ENCODE data around the gene ACAT2. TPM values are rescaled to one million over a fixed set of nuclear protein-coding genes. Genes with fewer than 3 reads are reported as not detected.
"Not testable (repeated sequence)": the region's sequence is repeated elsewhere in the genome, so short reads cannot be mapped to it uniquely, and the experiment has no call there.

ACAT2 gene
- total RNA-seq, 1 donor from 2014 or later, result 11.3 TPM

GRCh38 chr6:159807150-159807858 is 45.5 kb downstream of the ACAT2 start:
- Histone ChIP-seq H3K27ac (no peak overlapping the region), H3K27me3 (no peaks in the 10 kb centered on the region), H3K36me3 (no peaks in the 10 kb centered on the region), H3K4me1 (no peaks in the 10 kb centered on the region), H3K4me3 (no peak overlapping the region), H3K9me3 (no peaks in the 10 kb centered on the region)
- intact Hi-C loops (cut with DNase I), result no loop called here
- TF ChIP-seq, protein P1, sequence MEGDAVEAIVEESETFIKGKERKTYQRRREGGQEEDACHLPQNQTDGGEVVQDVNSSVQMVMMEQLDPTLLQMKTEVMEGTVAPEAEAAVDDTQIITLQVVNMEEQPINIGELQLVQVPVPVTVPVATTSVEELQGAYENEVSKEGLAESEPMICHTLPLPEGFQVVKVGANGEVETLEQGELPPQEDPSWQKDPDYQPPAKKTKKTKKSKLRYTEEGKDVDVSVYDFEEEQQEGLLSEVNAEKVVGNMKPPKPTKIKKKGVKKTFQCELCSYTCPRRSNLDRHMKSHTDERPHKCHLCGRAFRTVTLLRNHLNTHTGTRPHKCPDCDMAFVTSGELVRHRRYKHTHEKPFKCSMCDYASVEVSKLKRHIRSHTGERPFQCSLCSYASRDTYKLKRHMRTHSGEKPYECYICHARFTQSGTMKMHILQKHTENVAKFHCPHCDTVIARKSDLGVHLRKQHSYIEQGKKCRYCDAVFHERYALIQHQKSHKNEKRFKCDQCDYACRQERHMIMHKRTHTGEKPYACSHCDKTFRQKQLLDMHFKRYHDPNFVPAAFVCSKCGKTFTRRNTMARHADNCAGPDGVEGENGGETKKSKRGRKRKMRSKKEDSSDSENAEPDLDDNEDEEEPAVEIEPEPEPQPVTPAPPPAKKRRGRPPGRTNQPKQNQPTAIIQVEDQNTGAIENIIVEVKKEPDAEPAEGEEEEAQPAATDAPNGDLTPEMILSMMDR (IDR thresholded peaks at IDR 0.05), result no peak
- TF ChIP-seq POLR2A (IDR thresholded peaks at IDR 0.05) (no peak), POLR2AphosphoS5 (IDR thresholded peaks at IDR 0.05; ENCODE audit: insufficient read depth in 1 of 2, low read depth in 1 of 2) (no peak)
- DNase-seq (ENCODE audit: extremely low spot score in 2 of 2), result no peak

DNA sequence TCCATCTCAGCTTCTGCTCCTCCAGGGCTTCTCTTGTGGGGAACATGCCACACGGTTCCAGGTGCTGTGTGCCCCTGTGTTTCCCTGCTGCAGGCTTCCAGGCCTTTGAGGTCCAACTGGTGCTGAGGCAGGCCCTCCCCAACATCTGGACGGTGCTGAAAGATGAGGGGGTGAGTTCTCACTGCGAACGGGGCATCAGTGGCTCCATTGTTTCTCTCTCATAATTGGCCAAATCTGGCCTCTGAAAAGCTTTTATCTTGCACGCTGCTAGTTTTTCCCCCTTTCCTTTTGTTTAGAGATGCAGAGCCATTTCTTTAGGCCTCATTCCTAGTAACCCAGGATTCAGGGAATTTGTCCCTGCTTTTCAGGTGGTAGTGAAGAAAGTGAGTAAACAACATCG is 46.8 kb downstream of the ACAT2 start:
- H3K36me3 ChIP-seq, result no peaks in the 10 kb centered on the region
- TF ChIP-seq POLR2A (IDR thresholded peaks at IDR 0.05), result no peak
- no peak for TF ChIP-seq POLR2AphosphoS5 (IDR thresholded peaks at IDR 0.05; ENCODE audit: insufficient read depth in 1 of 2, low read depth in 1 of 2)
- TF ChIP-seq, protein P1 (IDR thresholded peaks at IDR 0.05), result no peak
- DNase-seq (ENCODE audit: extremely low spot score in 2 of 2), result no peak
- H3K27me3 ChIP-seq, result no peaks in the 10 kb centered on the region
- no peak overlapping the region for H3K27ac ChIP-seq
- intact Hi-C loops (cut with DNase I), result no loop called here
- H3K4me1 ChIP-seq, result no peaks in the 10 kb centered on the region
- no peaks in the 10 kb centered on the region for H3K9me3 ChIP-seq
- no peak overlapping the region for H3K4me3 ChIP-seq

- H3K27ac ChIP-seq, result no peak overlapping the region
- no peaks in the 10 kb centered on the region for H3K9me3 ChIP-seq
- intact Hi-C loops (cut with DNase I), result no loop called here
- no peaks in the 10 kb centered on the region for H3K27me3 ChIP-seq
- H3K4me3 ChIP-seq, result no peak overlapping the region
- no peaks in the 10 kb centered on the region for H3K36me3 ChIP-seq
- TF ChIP-seq POLR2AphosphoS5 (IDR thresholded peaks at IDR 0.05; ENCODE audit: insufficient read depth in 1 of 2, low read depth in 1 of 2) (no peak), POLR2A (IDR thresholded peaks at IDR 0.05) (no peak)
- TF ChIP-seq, protein P1 (IDR thresholded peaks at IDR 0.05), result no peak
- no peaks in the 10 kb centered on the region for H3K4me1 ChIP-seq
- no peak for DNase-seq (ENCODE audit: extremely low spot score in 2 of 2)
Measured at GRCh38 chr6:159809149-159809548, 47.3 kb downstream of the ACAT2 start.

DNA sequence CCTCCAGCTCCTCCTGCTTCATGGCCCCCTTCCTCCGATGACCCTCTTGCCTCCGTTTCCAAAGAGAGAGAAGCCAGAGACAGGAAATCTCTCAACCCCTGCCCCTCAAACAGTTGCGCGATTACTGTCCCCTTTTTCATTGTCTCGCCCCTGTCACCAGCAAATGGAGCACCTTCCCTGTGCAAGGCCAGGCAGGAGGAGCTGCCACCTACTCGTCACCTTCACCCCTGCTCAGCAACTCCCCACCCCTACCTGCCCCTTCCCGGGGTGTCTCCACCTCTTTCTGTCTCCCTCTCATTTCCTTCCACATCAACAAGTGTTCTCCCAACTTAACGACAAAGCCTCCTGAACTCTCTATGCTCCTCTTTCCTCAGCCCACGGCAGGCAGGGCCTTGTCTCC is 51.9 kb downstream of the ACAT2 start:
- Histone ChIP-seq H3K27me3 (no peaks in the 10 kb centered on the region), H3K36me3 (no peaks in the 10 kb centered on the region), H3K4me1 (no peaks in the 10 kb centered on the region), H3K27ac (no peak overlapping the region), H3K9me3 (no peaks in the 10 kb centered on the region), H3K4me3 (no peak overlapping the region)
- no peak for TF ChIP-seq POLR2AphosphoS5 (IDR thresholded peaks at IDR 0.05; ENCODE audit: insufficient read depth in 1 of 2, low read depth in 1 of 2)
- TF ChIP-seq, protein P1 (IDR thresholded peaks at IDR 0.05), result no peak
- TF ChIP-seq POLR2A (IDR thresholded peaks at IDR 0.05), result no peak
- no peak for DNase-seq (ENCODE audit: extremely low spot score in 2 of 2)
- intact Hi-C loops (cut with DNase I), result no loop called here

DNA sequence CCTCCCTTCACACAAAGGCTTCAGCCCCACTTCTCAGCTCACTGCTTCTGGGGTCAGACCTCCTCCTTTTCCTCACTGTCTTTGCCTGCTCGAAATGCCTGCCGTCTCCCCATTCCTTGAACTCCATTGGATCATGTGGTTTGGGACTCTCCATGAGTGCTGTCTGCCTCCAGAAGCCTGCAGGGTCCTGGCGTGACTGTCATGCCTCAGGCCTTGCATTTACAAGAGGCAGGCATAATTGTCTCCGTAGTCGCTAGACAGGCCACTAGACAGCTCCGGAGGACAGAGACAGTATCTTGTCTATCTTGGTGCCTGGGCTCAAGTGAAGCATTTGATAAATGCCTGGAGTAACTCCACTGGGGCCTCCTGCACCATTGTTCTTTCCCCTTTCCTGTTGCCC is 53.6 kb downstream of the ACAT2 start:
- Histone ChIP-seq H3K27ac (no peak overlapping the region), H3K4me1 (no peaks in the 10 kb centered on the region), H3K9me3 (no peaks in the 10 kb centered on the region), H3K4me3 (no peak overlapping the region), H3K36me3 (no peaks in the 10 kb centered on the region), H3K27me3 (no peaks in the 10 kb centered on the region)
- no peak for DNase-seq (ENCODE audit: extremely low spot score in 2 of 2)
- intact Hi-C loops (cut with DNase I), result no loop called here
- TF ChIP-seq POLR2A (IDR thresholded peaks at IDR 0.05) (no peak), POLR2AphosphoS5 (IDR thresholded peaks at IDR 0.05; ENCODE audit: insufficient read depth in 1 of 2, low read depth in 1 of 2) (no peak)
- TF ChIP-seq, protein P1 (IDR thresholded peaks at IDR 0.05), result no peak

GRCh38 chr6:159816775-159817174 is 54.9 kb downstream of the ACAT2 start:
- intact Hi-C loops (cut with DNase I); H3K27me3 ChIP-seq; H3K4me3 ChIP-seq; H3K36me3 ChIP-seq; H3K4me1 ChIP-seq; H3K27ac ChIP-seq; H3K9me3 ChIP-seq; DNase-seq (ENCODE audit: extremely low spot score in 2 of 2): not testable (repeated sequence)

All from vagina (tissue), 2 donors.